HS-5 (cell line): ENCODE data around the gene HBZ.
"Not testable (repeated sequence)": the region's sequence is repeated elsewhere in the genome, so short reads cannot be mapped to it uniquely, and the experiment has no call there.

Experiments
- DNase-seq: peaks from one replicate; pipeline ENCODE4 v3.0.0-alpha.2; 2012; ENCODE audit warnings: low read depth

HBZ gene

DNA sequence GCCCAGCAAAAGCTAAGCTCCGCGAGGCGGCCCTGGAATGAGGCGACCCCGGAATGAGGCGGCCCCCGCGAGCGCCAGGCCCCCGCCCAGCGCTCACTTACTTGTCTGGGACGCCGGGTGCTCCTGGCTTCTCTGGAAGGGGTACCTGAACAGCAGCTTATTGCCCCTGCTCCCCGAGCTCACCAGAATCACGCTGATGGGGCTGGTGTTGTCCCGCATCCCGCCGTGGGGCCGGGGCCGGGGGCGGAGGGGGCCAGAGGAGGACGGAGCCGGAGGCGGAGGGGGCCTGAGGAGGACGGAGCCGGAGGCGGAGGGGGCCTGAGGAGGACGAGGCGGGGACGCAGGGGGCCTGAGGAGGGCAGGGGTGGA, 14.4 kb upstream of the HBZ start:
- DNase-seq = no peak

GRCh38 chr16:140175-140857, 12.1 kb upstream of the HBZ start:
- no peak for DNase-seq

DNA sequence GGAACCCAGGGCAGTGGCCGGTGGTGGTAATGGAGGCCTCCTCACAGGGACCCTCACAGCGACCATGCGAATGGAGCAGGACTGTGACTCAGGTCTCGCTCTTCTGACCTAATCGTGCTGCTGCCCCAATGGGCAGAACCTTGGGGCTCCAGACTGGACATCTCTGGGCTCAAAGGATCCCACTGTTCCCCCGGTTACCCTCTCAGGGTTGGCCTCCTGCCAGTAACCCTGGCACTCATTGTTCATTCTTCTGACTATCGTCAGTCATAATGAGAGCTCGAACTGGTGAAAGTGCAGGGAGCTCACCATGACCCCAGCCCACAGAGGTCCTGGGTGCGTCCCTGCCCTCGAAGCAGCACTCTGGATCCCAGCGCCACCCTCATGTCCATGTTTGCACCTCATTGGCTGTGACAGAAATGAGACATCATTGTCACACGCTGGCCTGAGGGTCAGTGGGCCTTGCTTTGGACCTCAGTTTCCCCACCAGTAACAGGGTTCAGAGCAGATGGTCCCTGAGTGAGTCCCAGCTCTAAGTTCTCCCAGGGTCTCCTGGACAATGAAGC, 10.0 kb upstream of the HBZ start:
- no peak for DNase-seq

GRCh38 chr16:143047-143446, 9.4 kb upstream of the HBZ start:
- DNase-seq = no peak

DNA sequence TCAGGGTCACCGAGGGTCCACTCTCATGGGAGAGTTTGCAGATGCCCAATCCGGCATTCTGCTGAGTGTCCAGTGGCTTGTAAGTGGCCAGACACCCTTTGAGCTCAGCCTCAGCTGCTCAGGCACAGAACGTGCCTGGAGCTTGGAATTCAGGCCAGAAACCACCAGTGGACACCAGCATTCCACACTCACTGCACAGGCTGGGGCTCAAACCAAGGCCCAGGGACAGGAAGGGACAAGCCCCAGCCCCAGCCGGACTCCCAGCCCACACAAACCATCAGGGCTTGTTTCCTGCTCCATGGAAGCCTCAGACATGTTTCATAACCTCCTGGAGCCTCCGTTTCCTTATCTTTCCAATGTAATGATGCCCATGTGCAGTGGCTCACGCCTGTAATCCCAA, 9.0 kb upstream of the HBZ start:
- DNase-seq = no peak

DNA sequence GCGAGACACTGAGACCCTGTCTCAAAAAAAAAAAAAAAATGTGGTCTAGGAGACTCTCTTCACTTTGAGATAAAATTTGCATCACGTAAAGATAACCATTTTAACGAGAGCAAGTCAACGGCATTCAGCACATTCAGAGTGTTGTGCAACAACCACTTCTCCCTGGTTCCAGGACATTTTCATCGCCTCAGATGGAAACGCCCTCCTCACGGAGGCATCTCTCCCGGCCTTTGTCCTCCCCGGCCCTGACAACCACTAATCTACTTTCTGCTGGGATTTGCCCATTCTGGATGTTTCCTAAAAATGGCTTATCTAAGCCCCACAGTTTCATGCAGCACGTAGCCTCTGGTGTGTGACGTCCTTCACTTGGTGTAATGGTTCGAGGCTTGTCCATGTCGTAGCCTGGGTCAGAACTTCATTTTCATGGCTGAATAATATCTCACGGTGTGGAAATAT, 7.6 kb upstream of the HBZ start:
- DNase-seq = no peak

GRCh38 chr16:146646-147045, 5.8 kb upstream of the HBZ start:
- DNase-seq = no peak

DNA sequence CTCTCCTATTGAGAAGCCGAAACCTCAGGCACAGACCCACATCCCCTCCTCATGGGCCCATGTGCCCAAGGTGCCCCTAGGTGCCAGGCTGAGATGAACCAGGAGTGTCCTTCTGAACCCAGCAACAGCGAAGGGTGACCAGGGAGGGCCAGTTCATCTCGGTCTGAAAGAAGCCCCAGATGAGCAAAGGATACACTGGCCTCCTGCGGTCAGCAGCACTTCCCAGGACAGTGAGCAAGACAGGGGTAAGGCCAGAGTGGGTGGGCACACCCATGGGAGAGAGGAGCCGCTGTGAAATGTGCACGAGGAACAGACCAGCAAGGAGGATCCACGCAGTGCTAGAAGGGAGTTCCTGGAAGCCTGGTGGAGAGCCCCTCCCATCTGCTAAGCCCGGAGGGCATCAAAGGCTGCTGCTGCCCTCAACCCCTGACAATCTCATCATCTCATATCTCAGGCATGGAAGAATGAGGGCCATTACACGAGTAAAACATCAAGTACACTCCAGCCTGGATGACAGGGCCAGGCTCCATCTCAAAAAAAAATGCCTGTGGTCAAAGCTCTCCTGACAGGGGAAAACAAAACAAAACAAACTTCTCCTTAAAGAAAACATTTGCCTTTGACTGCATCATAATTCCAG, 3.3 kb upstream of the HBZ start:
- DNase-seq = no peak

DNA sequence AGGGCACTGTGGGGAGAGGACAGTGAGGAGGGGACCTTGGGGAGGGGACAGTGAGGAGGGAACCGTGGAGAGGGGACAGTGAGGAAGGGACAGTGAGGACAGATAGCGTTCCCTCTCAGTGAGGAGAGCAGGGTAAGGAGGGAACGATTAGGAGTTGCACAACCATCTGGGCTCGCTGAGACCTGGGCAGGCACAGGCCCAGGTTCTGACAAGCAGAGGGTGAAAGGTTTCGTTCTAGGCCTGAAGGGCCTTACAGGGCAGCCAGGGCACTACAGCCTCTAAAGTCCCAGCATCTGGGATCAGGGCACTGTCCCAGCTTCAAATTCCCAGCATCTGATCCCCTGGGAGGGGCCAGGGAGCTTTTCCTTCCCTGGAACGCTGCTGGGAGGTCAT, 681 bp downstream of the HBZ start:
- not testable (repeated sequence) for DNase-seq

- not testable (repeated sequence) for DNase-seq
Measured at GRCh38 chr16:153550-154216, 1.2 kb downstream of the HBZ start.

DNA sequence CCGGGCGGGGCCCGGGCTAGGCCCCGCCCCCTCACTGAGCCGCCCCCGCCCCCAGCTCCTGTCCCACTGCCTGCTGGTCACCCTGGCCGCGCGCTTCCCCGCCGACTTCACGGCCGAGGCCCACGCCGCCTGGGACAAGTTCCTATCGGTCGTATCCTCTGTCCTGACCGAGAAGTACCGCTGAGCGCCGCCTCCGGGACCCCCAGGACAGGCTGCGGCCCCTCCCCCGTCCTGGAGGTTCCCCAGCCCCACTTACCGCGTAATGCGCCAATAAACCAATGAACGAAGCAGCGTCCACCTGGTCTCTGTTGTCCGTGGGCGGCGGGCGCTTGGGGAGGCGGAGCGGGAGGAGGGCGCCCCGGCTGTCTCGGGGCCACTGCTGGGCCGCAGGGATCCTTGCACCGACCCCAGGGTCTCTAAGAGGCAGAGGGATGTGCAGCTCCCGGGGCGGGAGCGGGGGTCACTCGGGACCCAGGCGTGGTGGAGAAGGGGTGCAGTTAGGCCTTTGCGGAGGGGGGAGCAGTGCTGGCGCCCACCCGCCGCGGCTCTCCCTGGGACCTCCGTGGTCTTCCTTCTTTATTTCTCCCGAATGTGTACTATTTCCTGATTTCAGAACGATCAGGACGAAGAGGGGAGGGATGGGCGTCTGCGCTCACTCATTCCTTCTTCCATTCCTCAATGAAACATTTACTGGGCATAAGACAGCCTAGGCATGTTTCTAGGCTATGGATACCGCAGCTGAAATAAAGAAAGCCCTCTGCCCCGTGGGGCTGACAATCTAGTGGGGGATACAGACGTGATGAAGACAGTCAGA, 2.0 kb downstream of the HBZ start:
- no peak for DNase-seq

DNA sequence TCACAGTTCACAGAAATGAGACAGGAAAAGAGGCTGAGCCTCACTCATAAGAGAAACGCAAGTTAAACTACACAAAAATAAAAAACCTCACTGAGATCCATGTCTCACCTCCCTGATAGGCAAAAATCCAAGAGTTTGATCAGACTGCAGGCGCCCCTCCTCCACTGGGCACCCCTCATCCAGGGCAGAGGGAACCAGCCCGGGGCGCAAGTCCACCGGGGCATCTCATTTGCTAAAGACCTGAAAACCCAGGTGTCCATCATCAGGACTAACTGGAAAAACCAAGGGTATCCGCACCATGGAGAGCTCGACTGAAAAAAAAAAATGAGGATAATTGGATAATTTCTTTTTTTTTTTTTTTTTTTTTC, 2.6 kb downstream of the HBZ start:
- no peak for DNase-seq

DNA sequence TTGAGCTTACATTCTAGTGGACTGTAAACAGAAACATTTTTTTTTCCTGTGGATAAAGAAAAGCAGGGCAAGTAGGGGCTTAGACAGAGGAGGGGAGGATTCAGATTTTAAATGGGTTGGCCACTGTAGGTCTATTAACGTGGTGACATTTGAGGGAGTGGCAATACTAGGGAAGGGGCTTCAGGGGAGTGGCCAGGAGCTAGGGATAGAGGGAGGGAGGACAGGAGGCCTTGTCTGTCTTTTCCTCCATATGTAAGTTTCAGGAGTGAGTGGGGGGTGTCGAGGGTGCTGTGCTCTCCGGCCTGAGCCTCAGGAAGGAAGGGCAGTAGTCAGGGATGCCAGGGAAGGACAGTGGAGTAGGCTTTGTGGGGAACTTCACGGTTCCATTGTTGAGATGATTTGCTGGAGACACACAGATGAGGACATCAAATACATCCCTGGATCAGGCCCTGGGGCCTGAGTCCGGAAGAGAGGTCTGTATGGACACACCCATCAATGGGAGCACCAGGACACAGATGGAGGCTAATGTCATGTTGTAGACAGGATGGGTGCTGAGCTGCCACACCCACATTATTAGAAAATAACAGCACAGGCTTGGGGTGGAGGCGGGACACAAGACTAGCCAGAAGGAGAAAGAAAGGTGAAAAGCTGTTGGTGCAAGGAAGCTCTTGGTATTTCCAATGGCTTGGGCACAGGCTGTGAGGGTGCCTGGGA, 6.8 kb downstream of the HBZ start:
- DNase-seq = no peak

- not testable (repeated sequence) for DNase-seq
Measured at GRCh38 chr16:160242-160641, 7.8 kb downstream of the HBZ start.

DNA sequence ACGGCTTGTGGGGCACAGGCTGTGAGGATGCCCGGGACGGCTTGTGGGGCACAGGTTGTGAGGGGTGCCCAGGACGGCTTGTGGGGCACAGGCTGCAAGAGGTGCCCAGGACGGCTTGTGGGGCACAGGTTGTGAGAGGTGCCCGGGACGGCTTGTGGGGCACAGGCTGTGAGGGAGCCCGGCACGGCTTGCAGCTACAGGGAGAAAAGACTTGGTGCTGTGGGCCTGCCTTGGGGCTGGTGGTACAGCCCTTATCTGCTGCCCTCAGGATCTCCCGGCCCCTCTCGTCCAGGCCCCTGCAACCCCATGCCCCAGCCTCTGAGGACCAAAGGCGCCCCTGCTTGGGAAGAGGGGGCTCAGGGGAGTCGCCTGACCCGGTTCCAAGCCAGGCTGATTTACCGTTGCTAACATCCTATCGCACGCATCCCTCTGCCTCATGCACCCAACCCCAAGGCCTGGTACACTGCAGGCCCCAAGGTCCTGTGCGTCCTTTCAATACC, 8.3 kb downstream of the HBZ start:
- no peak for DNase-seq

GRCh38 chr16:162271-162991, 10.0 kb downstream of the HBZ start:
- no peak for DNase-seq

- DNase-seq = not testable (repeated sequence)
Measured at GRCh38 chr16:163139-163538, 10.7 kb downstream of the HBZ start.

GRCh38 chr16:163696-164095, 11.3 kb downstream of the HBZ start:
- DNase-seq = not testable (repeated sequence)

GRCh38 chr16:164134-164823, 11.8 kb downstream of the HBZ start:
- DNase-seq = not testable (repeated sequence)
